Renal cortex interstitium (tissue), 11 donors: ENCODE data around the gene GNPAT. TPM values are rescaled to one million over a fixed set of nuclear protein-coding genes. Genes with fewer than 3 reads are reported as not detected.
A peak's percentile ranks its signal among the peaks of the same experiment; 100 is the strongest.
"Not testable (repeated sequence)": the region's sequence is repeated elsewhere in the genome, so short reads cannot be mapped to it uniquely, and the experiment has no call there.

Source experiments
- DNase-seq, 11 donors: peaks; one replicate each; pipeline ENCODE4 v3.0.0-alpha.2; 2013; ENCODE audit warnings: low read depth in 9 of 11, low spot score in 4 of 11; ENCODE audit errors: extremely low read depth in 1 of 11
- polyA plus RNA-seq, 3 donors: library from polyadenylated mRNA; unstranded; fragments of 120-200 nt; gene quantifications; one replicate each; pipeline ENCODE4 v1.2.1, GENCODE V29; 2013; ENCODE audit not compliant: insufficient read length in 3 of 3

The GNPAT gene
- polyA plus RNA-seq, 3 donors: 62.2 to 72.2 (median 71.2) TPM

DNA sequence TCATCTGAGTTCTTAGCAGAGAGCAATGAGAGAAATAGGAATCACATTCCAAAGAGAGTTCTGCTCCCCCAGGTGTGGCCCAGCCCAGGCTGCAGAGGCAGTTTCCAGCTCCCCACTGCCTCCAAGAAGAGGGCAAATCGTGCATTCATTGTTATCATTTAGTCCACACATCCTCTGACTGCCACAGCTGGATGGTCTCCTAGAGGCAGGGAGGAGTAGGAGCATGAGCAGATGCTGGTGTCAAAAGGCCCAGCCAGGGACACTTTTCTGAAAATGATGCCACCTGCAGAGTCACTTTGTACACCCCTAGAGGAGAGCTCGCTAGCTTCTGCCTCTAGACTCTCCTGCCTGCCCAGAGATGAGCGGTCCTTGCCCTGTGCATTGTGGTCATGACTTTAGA, 33.6 kb upstream of the GNPAT start:
- no peak for DNase-seq

DNA sequence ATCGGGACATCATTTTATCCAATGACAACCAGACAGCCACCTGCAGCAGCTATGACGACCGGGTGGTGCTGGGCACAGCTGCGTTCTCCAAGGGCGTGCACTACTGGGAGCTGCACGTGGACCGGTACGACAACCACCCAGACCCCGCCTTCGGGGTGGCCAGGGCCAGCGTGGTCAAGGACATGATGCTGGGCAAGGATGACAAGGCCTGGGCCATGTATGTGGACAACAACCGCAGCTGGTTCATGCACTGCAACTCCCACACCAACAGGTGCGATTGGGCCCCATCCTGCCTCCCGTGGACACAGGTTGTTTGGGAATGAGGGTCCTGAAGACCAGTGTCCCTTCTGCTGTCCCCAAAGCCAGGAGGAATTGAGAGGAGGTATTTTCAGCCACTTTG, 32.0 kb upstream of the GNPAT start:
- DNase-seq: no peak

DNA sequence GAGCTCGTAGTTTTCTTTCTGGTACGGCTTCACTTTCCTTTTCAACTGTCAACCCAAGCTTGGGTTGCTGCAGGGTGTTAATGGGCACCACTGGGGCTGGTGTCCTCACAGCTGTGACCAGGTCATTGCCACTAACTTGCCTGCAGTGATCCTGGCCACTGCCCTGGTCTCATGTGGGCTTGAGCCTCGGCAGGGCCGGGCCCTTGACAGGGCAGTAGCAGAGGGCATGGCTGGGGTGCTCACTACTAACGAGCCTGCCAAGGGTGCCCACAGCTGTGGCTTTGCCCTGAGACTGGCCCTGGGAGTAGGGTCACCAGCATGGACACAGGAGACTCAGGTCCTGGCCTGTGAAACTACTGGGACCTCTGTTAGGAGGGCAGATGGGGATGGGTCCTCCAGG, 31.5 kb upstream of the GNPAT start:
- no peak for DNase-seq

DNA sequence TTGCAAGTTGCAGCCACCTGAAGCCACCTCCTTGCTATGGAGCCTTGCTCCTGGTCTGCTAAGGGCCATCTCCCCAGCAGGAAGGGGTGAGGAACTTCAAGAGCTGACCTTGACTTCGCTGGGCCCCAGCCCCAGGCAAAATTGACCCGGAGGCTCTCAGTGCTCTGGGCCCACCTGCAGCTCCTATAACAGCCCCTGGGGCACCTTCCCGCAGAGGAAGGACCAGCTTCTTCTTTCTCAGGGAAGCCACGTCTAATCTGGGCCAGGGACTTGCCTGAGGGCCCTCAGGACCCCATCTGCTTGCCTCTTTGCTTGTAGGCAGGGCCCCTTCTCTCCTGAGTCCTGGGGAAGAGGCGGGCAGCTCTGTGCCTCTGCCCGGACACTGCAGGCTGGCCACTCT, 30.9 kb upstream of the GNPAT start:
- no peak for DNase-seq

DNA sequence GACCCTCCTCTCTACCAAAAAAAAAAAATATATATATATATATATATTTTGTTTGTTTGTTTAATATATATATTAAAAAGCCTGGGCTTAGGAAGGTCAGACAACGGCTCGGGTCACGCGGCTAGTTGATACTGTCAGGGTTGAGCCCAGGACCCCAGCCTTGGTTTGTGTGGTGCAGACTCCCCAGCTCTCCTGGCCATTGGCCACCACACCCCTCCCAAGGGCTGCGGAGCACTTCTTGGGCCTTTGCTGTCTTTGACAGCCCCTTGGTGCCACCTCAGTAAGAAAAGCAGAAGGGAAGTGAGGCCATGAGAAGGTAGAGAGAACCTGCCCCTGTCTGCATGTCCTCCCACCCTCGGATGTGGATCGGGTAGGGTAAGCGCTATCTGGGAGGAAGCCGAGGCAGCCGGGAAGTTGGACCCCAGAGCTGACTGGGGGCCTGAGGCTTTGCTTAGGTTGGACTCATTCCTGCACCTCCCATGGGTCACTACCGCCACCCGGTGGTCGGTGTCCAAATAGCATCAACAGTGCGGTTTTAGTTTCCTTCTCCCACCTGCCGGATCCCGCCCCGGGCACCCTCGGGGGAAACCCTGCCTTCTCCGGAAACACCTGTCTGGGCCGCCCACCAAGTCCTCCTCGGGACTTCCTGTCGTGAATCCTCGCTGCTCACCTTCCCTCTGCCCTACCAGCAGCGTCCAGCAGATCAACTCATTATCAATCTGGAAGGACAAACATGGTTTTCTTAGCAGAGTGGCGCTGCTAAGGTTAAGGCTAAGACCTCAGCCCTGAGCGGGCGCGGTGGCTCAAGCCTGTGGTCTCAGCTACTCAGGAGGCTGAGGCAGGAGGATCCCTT, 29.8 kb upstream of the GNPAT start:
- DNase-seq: peak; percentile 53 to 87 (median 73)

DNA sequence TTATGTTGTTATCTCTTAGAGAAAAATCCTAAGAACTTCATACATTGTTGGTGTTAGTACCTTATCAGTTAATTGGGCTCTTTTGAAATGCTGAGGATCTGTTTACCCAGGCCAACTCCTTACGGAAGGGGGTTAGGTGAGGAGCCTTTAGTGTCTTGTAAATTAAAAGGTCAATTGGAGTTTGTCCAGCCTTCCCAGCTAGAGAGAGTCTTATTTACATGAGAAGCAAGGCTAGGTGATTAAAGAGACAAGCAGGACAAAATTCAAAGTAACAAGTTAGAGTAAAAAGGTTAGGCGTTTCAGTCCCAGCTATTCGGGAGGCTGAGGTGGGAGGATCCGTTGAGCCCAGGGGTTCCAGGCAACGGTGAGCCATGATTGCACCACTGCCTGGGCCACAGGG, 28.7 kb upstream of the GNPAT start:
- DNase-seq: not testable (repeated sequence)

DNA sequence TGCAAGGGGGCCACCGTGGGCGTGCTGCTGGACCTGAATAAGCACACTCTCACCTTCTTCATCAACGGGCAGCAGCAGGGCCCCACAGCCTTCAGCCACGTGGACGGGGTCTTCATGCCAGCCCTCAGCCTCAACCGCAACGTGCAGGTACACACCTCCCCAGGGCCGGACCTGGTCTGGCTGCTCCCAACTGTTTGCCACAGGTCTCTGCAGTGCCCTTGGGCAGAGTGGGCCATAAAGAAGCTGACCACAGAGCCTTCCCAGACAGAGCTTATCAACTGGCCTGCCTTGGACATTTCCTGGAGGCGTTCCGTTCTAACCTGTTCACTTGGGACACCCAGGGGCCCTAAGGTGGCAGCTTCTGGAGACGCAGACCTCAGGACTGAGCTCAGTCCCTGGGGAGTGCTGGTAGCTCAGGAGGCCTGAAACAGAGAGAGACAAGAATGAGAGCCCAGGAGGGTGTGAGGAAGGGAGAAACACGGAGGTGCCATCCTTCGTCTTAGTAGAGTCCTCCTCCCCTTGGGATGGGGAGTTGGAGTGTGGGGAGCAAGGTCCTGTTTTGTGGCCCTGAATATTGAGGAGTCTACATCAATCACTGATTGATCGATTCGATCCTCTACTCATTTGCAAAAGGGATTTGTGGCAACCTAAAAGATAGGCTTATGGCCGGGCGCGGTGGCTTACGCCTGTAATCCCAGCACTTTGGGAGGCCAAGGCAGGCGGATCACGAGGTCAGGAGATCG, 27.0 kb upstream of the GNPAT start:
- no peak for DNase-seq

DNA sequence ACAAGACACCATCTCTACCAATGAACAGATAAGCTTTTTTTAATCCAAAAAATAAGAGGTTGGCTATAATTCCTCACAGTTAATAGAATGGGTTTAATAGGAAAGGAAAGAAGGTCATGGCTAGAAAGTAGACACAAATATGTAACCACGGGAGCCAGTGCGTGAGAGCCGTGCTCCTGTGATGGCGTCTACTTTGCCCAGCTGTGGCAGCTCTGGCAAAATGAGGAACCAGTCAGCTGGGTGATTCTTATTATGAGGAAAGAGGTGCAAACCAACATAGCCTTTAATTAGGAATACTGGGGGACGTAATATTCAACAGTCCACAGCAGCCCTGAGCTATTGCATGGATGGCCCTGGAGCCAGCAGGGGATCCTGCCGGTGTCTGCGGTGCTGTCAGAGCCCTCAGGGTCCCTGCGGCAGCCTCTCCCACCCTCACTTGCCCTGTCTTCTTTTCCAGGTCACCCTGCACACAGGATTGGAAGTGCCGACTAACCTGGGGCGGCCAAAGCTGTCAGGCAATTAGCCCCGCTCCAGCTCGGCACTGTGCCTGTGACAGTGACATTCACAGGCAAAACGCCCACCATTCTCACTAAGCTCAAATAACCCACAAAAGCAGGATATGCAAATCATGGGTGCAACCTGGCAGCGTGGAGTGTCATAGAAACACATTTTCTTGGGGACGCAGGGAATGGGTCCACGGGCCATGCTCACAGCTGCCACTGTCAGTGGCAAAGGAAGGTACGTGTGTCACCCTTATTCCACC, 25.9 kb upstream of the GNPAT start:
- DNase-seq: no peak

DNA sequence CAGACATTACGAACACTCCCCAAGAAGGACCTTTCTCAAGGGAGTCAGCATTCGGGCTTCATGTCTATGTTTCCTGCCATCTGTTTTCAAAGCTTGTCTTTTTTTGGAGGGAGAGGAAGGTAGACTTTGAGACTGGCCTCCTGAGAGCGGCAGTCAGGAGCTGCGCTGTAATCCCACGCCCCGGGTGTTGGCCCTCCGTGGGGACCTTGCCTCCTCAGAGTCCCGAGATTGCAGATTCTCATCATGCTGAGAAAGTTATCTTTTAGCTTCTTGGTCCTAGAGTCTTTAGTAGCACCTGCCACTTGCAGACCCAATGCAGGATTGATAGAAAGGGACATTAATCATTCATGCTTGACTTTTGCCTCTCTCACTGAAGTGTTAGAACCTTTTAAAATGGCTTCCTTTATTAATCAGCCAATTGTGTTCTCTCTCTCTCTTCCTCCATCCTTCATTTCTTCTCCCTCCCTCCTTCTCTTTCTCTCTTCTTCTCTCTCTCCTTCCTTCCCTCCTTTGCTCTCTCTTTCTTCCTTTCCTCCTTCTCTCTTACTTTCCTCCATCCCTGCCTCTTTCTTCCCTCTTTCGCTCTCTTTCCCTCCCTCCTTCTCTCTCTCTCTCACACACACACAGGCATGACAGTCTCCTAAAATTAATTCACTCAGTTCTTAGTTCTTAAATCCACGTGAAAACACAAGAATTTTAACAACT, 25.2 kb upstream of the GNPAT start:
- DNase-seq: no peak

DNA sequence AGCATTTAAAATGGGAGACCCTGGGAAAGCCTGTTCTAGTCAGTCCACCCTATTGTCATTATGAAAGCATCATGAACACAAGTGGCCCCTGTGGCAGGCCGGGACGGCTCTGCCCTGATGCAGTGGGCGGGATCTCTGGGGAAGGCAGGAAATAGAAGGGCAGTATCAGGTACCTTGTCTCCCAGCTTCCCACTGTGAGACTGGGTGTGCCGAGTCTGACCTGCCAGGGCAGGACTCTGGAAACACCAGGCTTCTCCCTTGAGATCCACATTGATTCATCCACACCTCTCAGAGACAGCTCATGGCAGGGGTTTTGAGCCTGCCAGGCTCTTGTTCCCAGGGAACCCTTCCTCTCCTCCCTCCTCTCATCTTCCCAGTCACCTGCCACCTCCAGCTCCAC, 24.5 kb upstream of the GNPAT start:
- DNase-seq: no peak

DNA sequence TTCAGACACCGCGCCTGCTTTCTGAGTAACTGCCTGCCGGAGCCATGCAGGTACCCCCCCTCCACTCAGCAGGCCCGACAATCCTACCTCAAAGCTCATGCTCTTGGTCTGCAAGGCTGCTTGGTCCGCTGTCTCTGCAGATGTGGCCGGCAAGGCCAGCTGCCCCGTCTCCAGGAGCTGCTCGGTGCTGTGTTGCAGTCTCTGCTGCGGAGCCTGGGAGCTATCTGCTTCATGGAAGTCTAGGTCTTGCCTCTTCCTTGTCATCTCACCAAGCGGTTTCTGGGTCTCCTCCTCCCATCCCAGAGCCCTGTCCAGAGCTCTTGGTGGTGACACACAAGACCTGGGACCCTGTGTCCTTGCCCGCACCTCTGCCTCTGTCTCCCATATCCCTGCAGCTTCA, 24.0 kb upstream of the GNPAT start:
- DNase-seq: no peak

DNA sequence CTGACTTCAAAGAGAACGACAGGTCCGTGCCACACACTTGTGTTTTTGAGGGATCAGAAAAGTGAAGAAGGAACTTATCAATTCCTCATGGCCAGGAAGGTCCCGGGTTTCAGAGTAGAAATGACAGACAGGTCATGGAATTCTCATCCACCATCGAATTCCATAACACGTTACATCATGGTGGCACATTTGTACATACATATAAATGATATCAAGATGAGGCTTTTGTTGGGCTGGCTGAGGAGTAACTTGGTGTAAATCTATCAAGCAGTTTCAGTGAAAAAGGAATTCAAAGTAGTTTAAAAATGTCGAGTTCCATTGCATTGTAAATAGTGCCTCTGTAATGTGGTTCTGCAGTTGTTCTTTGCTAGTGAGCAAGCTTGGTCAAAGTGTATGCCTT, 22.9 kb upstream of the GNPAT start:
- no peak for DNase-seq

DNA sequence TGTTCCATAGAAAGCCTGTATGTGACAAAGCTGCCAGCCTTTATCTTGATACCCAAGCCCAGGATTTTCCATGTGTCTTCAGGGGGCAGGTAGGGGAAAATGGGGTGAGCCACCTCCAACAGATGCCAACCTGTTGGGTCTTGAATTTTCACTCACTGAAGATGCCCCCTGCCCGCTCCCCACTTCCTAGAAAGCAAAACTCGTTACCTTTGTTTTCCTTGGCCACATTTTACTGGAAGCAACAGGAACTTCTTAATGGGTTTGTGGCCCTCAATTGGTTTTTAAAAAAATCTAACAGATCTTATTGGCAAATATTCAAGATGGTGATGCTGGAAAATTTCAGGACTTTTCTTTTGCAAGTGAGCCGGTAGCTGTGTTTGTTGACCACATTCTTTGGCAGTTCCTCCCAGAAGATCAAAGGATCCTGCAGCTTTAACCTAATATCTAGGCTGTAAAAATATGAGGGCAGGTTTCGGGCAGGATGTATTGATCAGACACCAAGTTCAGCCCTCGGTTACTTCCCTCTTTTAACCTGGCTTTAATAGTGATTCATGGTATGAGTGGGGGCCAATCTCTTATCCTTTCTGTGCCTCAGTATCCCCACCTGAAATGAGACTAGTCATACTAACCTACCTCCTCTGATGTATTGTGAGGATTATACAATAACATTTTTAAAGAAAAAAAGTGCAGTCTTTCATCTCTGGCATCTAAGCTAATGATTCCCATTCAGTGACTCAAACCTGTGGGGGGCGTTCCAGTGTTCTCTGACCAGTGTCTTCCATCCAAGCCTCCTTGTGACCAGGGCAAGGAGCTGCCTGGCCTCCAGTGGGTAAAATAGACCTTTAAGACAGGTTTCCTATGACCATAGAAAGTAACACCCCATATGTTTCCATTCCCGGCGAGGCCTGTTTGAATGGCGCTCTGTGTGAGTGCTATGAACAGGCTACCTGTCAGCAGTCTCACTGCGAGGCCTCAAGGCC, 21.3 kb upstream of the GNPAT start:
- DNase-seq: no peak

DNA sequence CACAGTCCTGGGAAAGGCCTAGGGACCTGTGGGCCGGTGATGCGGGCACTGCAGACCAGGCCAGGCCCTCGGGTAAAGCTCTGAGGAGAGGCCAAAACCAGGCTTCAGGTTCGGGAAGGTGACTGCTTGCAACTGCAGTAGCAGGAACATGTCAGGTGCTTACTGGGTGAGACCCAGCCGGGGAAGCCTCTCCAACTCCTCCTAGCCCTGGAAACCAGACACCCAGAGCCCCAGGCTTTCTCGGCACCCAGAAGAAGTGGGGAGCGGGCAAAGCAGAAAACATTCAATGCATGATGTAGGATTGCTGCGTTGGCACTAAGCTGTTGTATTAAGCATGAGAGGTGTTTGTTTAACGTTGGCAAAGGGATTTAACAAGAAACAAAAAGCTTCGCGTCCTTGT, 20.2 kb upstream of the GNPAT start:
- DNase-seq: no peak

DNA sequence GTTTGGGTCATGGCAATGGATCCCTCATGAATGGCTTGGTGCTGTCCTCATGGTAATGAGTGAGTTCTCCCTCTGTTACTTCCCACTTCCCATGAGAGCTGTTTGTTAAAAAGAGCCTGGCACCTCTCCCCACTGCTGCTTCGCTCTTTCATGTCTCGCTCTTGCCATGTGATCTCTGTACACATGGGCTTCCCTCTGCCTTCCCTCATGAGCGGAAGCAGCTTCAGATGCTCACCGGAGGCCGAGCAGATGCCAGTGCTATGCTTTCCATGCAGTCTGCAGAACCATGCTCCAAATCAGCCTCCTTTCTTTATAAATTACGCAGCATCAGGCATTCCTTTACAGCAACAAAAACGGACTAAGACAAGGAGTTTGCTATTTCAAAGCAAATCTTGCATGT, 14.9 kb upstream of the GNPAT start:
- no peak for DNase-seq

DNA sequence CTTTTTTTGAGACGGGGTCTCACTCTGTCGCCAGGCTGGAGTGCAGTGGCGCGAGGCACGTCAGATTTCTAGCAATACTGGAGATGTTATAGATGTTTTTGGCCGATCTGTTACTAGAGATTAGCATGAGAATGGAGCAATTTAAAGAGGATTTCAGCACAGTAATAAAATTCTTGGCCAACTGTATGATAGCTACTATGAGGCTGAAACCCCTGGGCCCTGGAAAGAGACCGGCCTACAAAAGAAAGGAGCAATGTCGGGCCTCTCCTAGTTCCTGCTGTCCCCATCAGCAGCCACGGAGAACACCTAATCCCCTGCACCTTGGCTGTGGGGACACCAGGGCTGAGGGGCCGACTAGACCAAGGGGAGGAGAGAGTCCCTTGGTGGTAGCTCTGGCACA, 9.5 kb upstream of the GNPAT start:
- DNase-seq: no peak

DNA sequence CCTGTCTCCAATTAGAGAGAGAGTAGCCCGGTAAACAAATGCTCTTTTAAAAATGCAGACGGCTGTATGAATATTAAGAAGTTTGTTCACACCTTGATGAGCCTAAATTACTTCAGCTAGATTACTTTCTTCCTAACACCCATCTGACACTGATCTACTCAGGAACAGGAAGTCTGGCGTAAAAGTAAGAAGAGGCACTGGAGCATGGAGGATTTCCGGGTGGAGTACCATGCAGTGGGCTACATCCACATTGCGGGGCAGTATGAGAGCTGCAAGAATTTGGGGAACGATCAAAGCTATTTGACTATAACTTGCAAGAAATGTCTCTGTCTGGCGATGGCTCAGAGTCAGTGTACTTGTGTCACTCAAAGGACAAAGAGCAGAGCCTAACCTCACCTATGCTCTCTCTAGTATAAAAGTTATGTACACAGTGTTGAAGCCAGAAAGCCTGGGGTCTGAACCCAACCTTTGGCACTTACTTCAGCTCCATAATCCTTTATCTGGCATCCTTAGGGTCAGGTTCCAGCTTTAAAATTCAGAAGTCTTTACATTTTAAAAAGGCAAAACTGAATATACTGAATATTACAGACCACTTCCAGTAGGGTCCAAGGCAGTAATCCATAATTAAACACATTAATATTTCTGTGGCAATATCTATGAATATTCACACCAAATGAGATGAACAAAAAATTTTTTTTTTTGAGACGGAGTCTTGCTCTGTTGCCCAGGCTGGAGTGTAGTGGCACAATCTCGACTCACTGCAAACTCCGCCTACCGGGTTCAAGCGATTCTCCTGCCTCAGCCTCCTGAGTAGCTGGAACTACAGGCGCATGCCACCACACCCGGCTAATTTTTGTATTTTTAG, 7.9 kb upstream of the GNPAT start:
- no peak for DNase-seq
